ENCODE measurements around the gene ADAMTS8. TPM values are rescaled to one million over a fixed set of nuclear protein-coding genes. Genes with fewer than 3 reads are reported as not detected.
A peak's percentile ranks its signal among the peaks of the same experiment; 100 is the strongest.

The ADAMTS8 gene
- polyA plus RNA-seq, 1 donor, result 2.9 TPM

GRCh38 chr11:130409594-130410388, 18.6 kb downstream of the ADAMTS8 start:
- Histone ChIP-seq H3K27ac (ENCODE audit: low read length) (no peak overlapping the region), H3K36me3 (ENCODE audit: control insufficient read depth, insufficient read depth, low read length) (no peaks in the 10 kb centered on the region), H3K9me3 (ENCODE audit: control insufficient read depth, low read depth, low read length) (peaks cover 4% of the 10 kb centered on the region), H3K27me3 (ENCODE audit: control insufficient read depth, insufficient read depth, low read length) (peaks cover 30% of the 10 kb centered on the region), H3K4me1 (ENCODE audit: control insufficient read depth, insufficient read depth, low read length) (no peaks in the 10 kb centered on the region), H3K4me3 (ENCODE audit: low read length) (no peak overlapping the region)
- DNase-seq, result no peak
- no CpG with 5 or more reads among the region's 7 CpGs for WGBS (ENCODE audit: insufficient coverage, low lambda C conversion rate)

GRCh38 chr11:130408901-130409300, 19.5 kb downstream of the ADAMTS8 start:
- WGBS (ENCODE audit: insufficient coverage, low lambda C conversion rate), result no CpG with 5 or more reads among the region's 8 CpGs
- H3K4me3 ChIP-seq (ENCODE audit: low read length), result no peak overlapping the region
- no peak for DNase-seq
- H3K27ac ChIP-seq (ENCODE audit: low read length), result no peak overlapping the region
- no peaks in the 10 kb centered on the region for H3K4me1 ChIP-seq (ENCODE audit: control insufficient read depth, insufficient read depth, low read length)
- no peaks in the 10 kb centered on the region for H3K9me3 ChIP-seq (ENCODE audit: control insufficient read depth, low read depth, low read length)
- peaks cover 30% of the 10 kb centered on the region for H3K27me3 ChIP-seq (ENCODE audit: control insufficient read depth, insufficient read depth, low read length)
- H3K36me3 ChIP-seq (ENCODE audit: control insufficient read depth, insufficient read depth, low read length), result no peaks in the 10 kb centered on the region

GRCh38 chr11:130408401-130408890, 20.0 kb downstream of the ADAMTS8 start:
- Histone ChIP-seq H3K4me1 (ENCODE audit: control insufficient read depth, insufficient read depth, low read length) (no peaks in the 10 kb centered on the region), H3K9me3 (ENCODE audit: control insufficient read depth, low read depth, low read length) (no peaks in the 10 kb centered on the region), H3K27me3 (ENCODE audit: control insufficient read depth, insufficient read depth, low read length) (peaks cover 30% of the 10 kb centered on the region), H3K27ac (ENCODE audit: low read length) (no peak overlapping the region), H3K36me3 (ENCODE audit: control insufficient read depth, insufficient read depth, low read length) (no peaks in the 10 kb centered on the region), H3K4me3 (ENCODE audit: low read length) (no peak overlapping the region)
- no CpG with 5 or more reads among the region's 18 CpGs for WGBS (ENCODE audit: insufficient coverage, low lambda C conversion rate)
- no peak for DNase-seq

GRCh38 chr11:130407978-130408377, 20.4 kb downstream of the ADAMTS8 start:
- Histone ChIP-seq H3K9me3 (ENCODE audit: control insufficient read depth, low read depth, low read length) (no peaks in the 10 kb centered on the region), H3K36me3 (ENCODE audit: control insufficient read depth, insufficient read depth, low read length) (no peaks in the 10 kb centered on the region), H3K27ac (ENCODE audit: low read length) (no peak overlapping the region), H3K4me1 (ENCODE audit: control insufficient read depth, insufficient read depth, low read length) (no peaks in the 10 kb centered on the region), H3K27me3 (ENCODE audit: control insufficient read depth, insufficient read depth, low read length) (peaks cover 30% of the 10 kb centered on the region), H3K4me3 (ENCODE audit: low read length) (no peak overlapping the region)
- WGBS (ENCODE audit: insufficient coverage, low lambda C conversion rate), result no CpG with 5 or more reads among the region's 7 CpGs
- no peak for DNase-seq

GRCh38 chr11:130405428-130405827, 23.0 kb downstream of the ADAMTS8 start:
- no peaks in the 10 kb centered on the region for H3K4me1 ChIP-seq (ENCODE audit: control insufficient read depth, insufficient read depth, low read length)

GRCh38 chr11:130404727-130405126, 23.7 kb downstream of the ADAMTS8 start:
- no CpG with 5 or more reads among the region's 5 CpGs for WGBS (ENCODE audit: insufficient coverage, low lambda C conversion rate)
- Histone ChIP-seq H3K27me3 (ENCODE audit: control insufficient read depth, insufficient read depth, low read length) (peaks cover 15% of the 10 kb centered on the region), H3K27ac (ENCODE audit: low read length) (no peak overlapping the region)

More at GRCh38 chr11:130405428-130405827, 23.0 kb downstream of the ADAMTS8 start:
- Histone ChIP-seq H3K9me3 (ENCODE audit: control insufficient read depth, low read depth, low read length) (no peaks in the 10 kb centered on the region), H3K4me3 (ENCODE audit: low read length) (no peak overlapping the region), H3K27ac (ENCODE audit: low read length) (no peak overlapping the region), H3K27me3 (ENCODE audit: control insufficient read depth, insufficient read depth, low read length) (peaks cover 21% of the 10 kb centered on the region), H3K36me3 (ENCODE audit: control insufficient read depth, insufficient read depth, low read length) (no peaks in the 10 kb centered on the region)
- no peak for DNase-seq
- no CpG with 5 or more reads among the region's 11 CpGs for whole genome bisulfite sequencing (ENCODE audit: insufficient coverage, low lambda C conversion rate)

GRCh38 chr11:130403967-130404366, 24.4 kb downstream of the ADAMTS8 start:
- Histone ChIP-seq H3K27me3 (ENCODE audit: control insufficient read depth, insufficient read depth, low read length) (peaks cover 8% of the 10 kb centered on the region), H3K4me1 (ENCODE audit: control insufficient read depth, insufficient read depth, low read length) (no peaks in the 10 kb centered on the region), H3K27ac (ENCODE audit: low read length) (peak overlapping the region; percentile 49), H3K9me3 (ENCODE audit: control insufficient read depth, low read depth, low read length) (no peaks in the 10 kb centered on the region), H3K4me3 (ENCODE audit: low read length) (no peak overlapping the region), H3K36me3 (ENCODE audit: control insufficient read depth, insufficient read depth, low read length) (no peaks in the 10 kb centered on the region)
- DNase-seq, result no peak
- no CpG with 5 or more reads among the region's 3 CpGs for WGBS (ENCODE audit: insufficient coverage, low lambda C conversion rate)

More at GRCh38 chr11:130404727-130405126, 23.7 kb downstream of the ADAMTS8 start:
- Histone ChIP-seq H3K4me3 (ENCODE audit: low read length) (no peak overlapping the region), H3K9me3 (ENCODE audit: control insufficient read depth, low read depth, low read length) (no peaks in the 10 kb centered on the region), H3K4me1 (ENCODE audit: control insufficient read depth, insufficient read depth, low read length) (no peaks in the 10 kb centered on the region), H3K36me3 (ENCODE audit: control insufficient read depth, insufficient read depth, low read length) (no peaks in the 10 kb centered on the region)
- no peak for DNase-seq

- peak overlapping the region; percentile 49 for H3K27ac ChIP-seq (ENCODE audit: low read length)
- peaks cover 2% of the 10 kb centered on the region for H3K27me3 ChIP-seq (ENCODE audit: control insufficient read depth, insufficient read depth, low read length)
- DNase-seq, result peak in 1 of 2 donors; percentile 37
- WGBS (ENCODE audit: insufficient coverage, low lambda C conversion rate), result no CpG with 5 or more reads among the region's 11 CpGs
- no peak overlapping the region for H3K4me3 ChIP-seq (ENCODE audit: low read length)
- no peaks in the 10 kb centered on the region for H3K9me3 ChIP-seq (ENCODE audit: control insufficient read depth, low read depth, low read length)
- H3K4me1 ChIP-seq (ENCODE audit: control insufficient read depth, insufficient read depth, low read length), result no peaks in the 10 kb centered on the region
- H3K36me3 ChIP-seq (ENCODE audit: control insufficient read depth, insufficient read depth, low read length), result no peaks in the 10 kb centered on the region
These were observed 25.1 kb downstream of the ADAMTS8 start for GRCh38 chr11:130403271-130403804.

- DNase-seq, result no peak
- Histone ChIP-seq H3K4me3 (ENCODE audit: low read length) (no peak overlapping the region), H3K27ac (ENCODE audit: low read length) (no peak overlapping the region), H3K4me1 (ENCODE audit: control insufficient read depth, insufficient read depth, low read length) (no peaks in the 10 kb centered on the region), H3K9me3 (ENCODE audit: control insufficient read depth, low read depth, low read length) (no peaks in the 10 kb centered on the region), H3K27me3 (ENCODE audit: control insufficient read depth, insufficient read depth, low read length) (no peaks in the 10 kb centered on the region), H3K36me3 (ENCODE audit: control insufficient read depth, insufficient read depth, low read length) (no peaks in the 10 kb centered on the region)
- WGBS (ENCODE audit: insufficient coverage, low lambda C conversion rate), result 80% methylated on average over 1 of the region's 2 CpGs
These were observed 25.8 kb downstream of the ADAMTS8 start for GRCh38 chr11:130402570-130402969.

- no peak for DNase-seq
- no peak overlapping the region for H3K27ac ChIP-seq (ENCODE audit: low read length)
- no peaks in the 10 kb centered on the region for H3K36me3 ChIP-seq (ENCODE audit: control insufficient read depth, insufficient read depth, low read length)
- H3K4me1 ChIP-seq (ENCODE audit: control insufficient read depth, insufficient read depth, low read length), result no peaks in the 10 kb centered on the region
- H3K27me3 ChIP-seq (ENCODE audit: control insufficient read depth, insufficient read depth, low read length), result no peaks in the 10 kb centered on the region
- H3K4me3 ChIP-seq (ENCODE audit: low read length), result no peak overlapping the region
- WGBS (ENCODE audit: insufficient coverage, low lambda C conversion rate), result no CpG with 5 or more reads among the region's 13 CpGs
- no peaks in the 10 kb centered on the region for H3K9me3 ChIP-seq (ENCODE audit: control insufficient read depth, low read depth, low read length)
These were observed 27.5 kb downstream of the ADAMTS8 start for GRCh38 chr11:130400781-130401483.

All from large intestine (tissue), 3 donors.